K562 (cell line): ENCODE measurements around the gene ECE2. TPM values are rescaled to one million over a fixed set of nuclear protein-coding genes. Genes with fewer than 3 reads are reported as not detected.

Source experiments
- ATF1 ChIP-seq, 2 experiments: fragments of 450-650 bp in 1 of 2; IDR thresholded peaks; 2 replicates each; pipeline ENCODE4 v1.6.1; 2016; ENCODE audit warnings: missing compliant biosample characterization in 1 of 2, missing genetic modification characterization in 1 of 2
- CEBPG ChIP-seq, 3 experiments: fragments of 200-800 bp in 1 of 3; sonication (Bioruptor generic) in 1 of 3; sonication (generic) in 1 of 3; formaldehyde crosslinking in 1 of 3; IDR thresholded peaks in 2 of 3; conservative IDR thresholded peaks in 1 of 3; 2 replicates each; pipeline versions ENCODE4 v1.6.1 to v1.8.0; 2016 to 2022; ENCODE audit warnings: missing compliant biosample characterization in 2 of 3, missing genetic modification characterization in 2 of 3, mild to moderate bottlenecking in 1 of 3, missing genetic modification reagents in 1 of 3
- CREB3 ChIP-seq: fragments of 450-650 bp; conservative IDR thresholded peaks from 2 replicates; pipeline ENCODE4 v1.6.1; 2016; ENCODE audit warnings: missing genetic modification characterization, low read depth, mild to moderate bottlenecking, missing compliant biosample characterization, moderate library complexity
- ELF1 ChIP-seq: fragments of 200-800 bp; sonication (Bioruptor generic); IDR thresholded peaks from 2 replicates; pipeline ENCODE4 v1.6.1; 2016; ENCODE audit warnings: missing genetic modification characterization, missing compliant biosample characterization
- ESRRA ChIP-seq: fragments of 450-650 bp; IDR thresholded peaks from 2 replicates; pipeline ENCODE4 v1.6.1; 2014; ENCODE audit warnings: low read depth, mild to moderate bottlenecking, moderate library complexity, borderline replicate concordance
- HEY1 ChIP-seq: fragments of 250-450 bp; sonication (Bioruptor Pico); IDR thresholded peaks from 2 replicates; pipeline ENCODE4 v1.5.0; 2020; ENCODE audit warnings: mild to moderate bottlenecking, moderate library complexity, borderline replicate concordance
- NCOA1 ChIP-seq: fragments of 450-650 bp; IDR thresholded peaks from 2 replicates; pipeline ENCODE4 v1.6.1; 2016; ENCODE audit warnings: low read depth
- NCOA4 ChIP-seq: fragments of 450-650 bp; IDR thresholded peaks from 2 replicates; pipeline ENCODE4 v1.6.1; 2018; ENCODE audit warnings: mild to moderate bottlenecking; ENCODE audit not compliant: partially characterized antibody
- YY1 ChIP-seq, 3 experiments: IDR thresholded peaks; 2 replicates each; pipeline ENCODE4 v1.6.1; 2011; ENCODE audit warnings: low read length in 2 of 3, mild to moderate bottlenecking in 2 of 3, moderate library complexity in 2 of 3, borderline replicate concordance in 1 of 3, control low read depth in 1 of 3, low read depth in 1 of 3; ENCODE audit not compliant: insufficient read depth in 3 of 3, insufficient replicate concordance in 2 of 3, control insufficient read depth in 1 of 3, insufficient read length in 1 of 3; ENCODE audit errors: extremely low read depth in 1 of 3
- ZBED1 ChIP-seq: IDR thresholded peaks from 2 replicates; pipeline ENCODE4 v1.6.1; 2014
- ZNF134 ChIP-seq: fragments of 250-450 bp; sonication (Bioruptor Pico); conservative IDR thresholded peaks from 2 replicates; pipeline ENCODE4 v1.4.0; 2020
- ZNF146 ChIP-seq: IDR thresholded peaks from one replicate; pipeline ENCODE4 v1.6.1; 2018; ENCODE audit warnings: missing compliant biosample characterization; ENCODE audit not compliant: unreplicated experiment
- ZNF3 ChIP-seq: fragments of 250-450 bp; sonication (Bioruptor Pico); IDR thresholded peaks from 2 replicates; pipeline ENCODE4 v1.5.0; 2021; ENCODE audit warnings: mild to moderate bottlenecking, moderate library complexity
- ZNF57 ChIP-seq: fragments of 450-650 bp; formaldehyde crosslinking; IDR thresholded peaks from 2 replicates; pipeline ENCODE4 v1.4.0; 2020; ENCODE audit warnings: mild to moderate bottlenecking, moderate library complexity
- ZNF586 ChIP-seq: fragments of 450-650 bp; formaldehyde crosslinking; conservative IDR thresholded peaks from 2 replicates; pipeline ENCODE4 v1.4.0; 2020; ENCODE audit warnings: mild to moderate bottlenecking, moderate library complexity
- ZNF644 ChIP-seq: fragments of 200-800 bp; sonication (Bioruptor generic); IDR thresholded peaks from 2 replicates; pipeline ENCODE4 v1.6.1; 2016; ENCODE audit warnings: low read depth, missing genetic modification characterization, missing compliant biosample characterization
- polyA plus RNA-seq, 8 experiments: library from polyadenylated mRNA; depleted of rRNA in 4 of 8; stranded (reverse) in 5 of 8; unstranded in 3 of 8; fragments of >200 nt; fragmentation: Nextera tagmentation in 2 of 8; fragmentation: Illumina TruSeq in 1 of 8; extraction: Ambion mirVana in 2 of 8; extraction: Trizol in 1 of 8; gene quantifications; 2 replicates each; pipeline versions ENCODE4 v1.2.1 to v1.2.3, GENCODE V29; 2011 to 2014; ENCODE audit warnings: inconsistent platforms in 1 of 8, missing spikeins in 1 of 8
- total RNA-seq, 7 experiments: library from RNA; depleted of rRNA in 6 of 7; stranded (reverse); fragments of >200 nt in 6 of 7; fragmentation: Illumina TruSeq in 2 of 7; extraction: Trizol in 2 of 7; gene quantifications; 2 replicates each; pipeline versions ENCODE4 v1.2.1 to v1.2.3, GENCODE V29; 2011 to 2021; ENCODE audit warnings: low replicate concordance in 1 of 7

ECE2 gene
- total and polyA plus RNA-seq, 9 of the 15 experiments (the other 6 are each of a cell fraction or from before 2014, with no cell fraction given): not detected

- TF ChIP-seq ATF1 (CRISPR knock-in tag; IDR thresholded peaks at IDR 0.05) (0 out of 2 replicates have a peak, but pooled peaks have one; percentile 33), ATF1 (tag; IDR thresholded peaks at IDR 0.05) (peak; percentile 39; the same call in 1 of the 2 replicates), ZNF146 (CRISPR knock-in tag) (peak; percentile 25), ZBED1 (no peak), ZNF134 (CRISPR knock-in tag) (no peak), CEBPG (CRISPR knock-in tag; IDR thresholded peaks at IDR 0.05) (no peak), CEBPG (tag; conservative IDR thresholded peaks at IDR 0.05 in 1 of 2, IDR thresholded peaks at IDR 0.05 in 1 of 2) (no peak), ZNF57 (CRISPR knock-in tag) (no peak), NCOA4 (no peak), HEY1 (CRISPR knock-in tag) (no peak), NCOA1 (peak; percentile 95), ZNF3 (CRISPR knock-in tag) (no peak), ZNF644 (tag) (0 out of 2 replicates have a peak, but pooled peaks have one; percentile 25), ELF1 (tag) (peak; percentile 73), ZNF586 (CRISPR knock-in tag) (no peak), ESRRA (peak; percentile 66; the same call in 1 of the 2 replicates), YY1 (IDR thresholded peaks at IDR 0.05; ENCODE audit: borderline replicate concordance in 1 of 3, control insufficient read depth in 1 of 3, extremely low read depth in 1 of 3, insufficient read depth in 3 of 3, insufficient read length in 1 of 3, insufficient replicate concordance in 2 of 3, low read depth in 1 of 3, low read length in 2 of 3) (peak; percentile 97 to 99 (median 98)), CREB3 (tag) (no peak)
Observed at GRCh38 chr3:184248454-184249411, 27.1 kb upstream of the ECE2 start, which contains the start of gene ALG3 (continued).
